ENCODE measurements around the gene DDX10. TPM values are rescaled to one million over a fixed set of nuclear protein-coding genes. Genes with fewer than 3 reads are reported as not detected.

Gene DDX10
- total and polyA plus RNA-seq, 2 of the 8 experiments (the other 6 are each of a cell fraction or from before 2014, with no cell fraction given): 49.2 to 52.2 TPM

- H4K20me1 ChIP-seq (replicated peaks in 1 of 2; ENCODE audit: control insufficient read depth in 1 of 2, insufficient read depth in 2 of 2, low read length in 2 of 2): no peaks in the 10 kb centered on the region
- H3K4me2 ChIP-seq (ENCODE audit: insufficient read depth in 1 of 2, low read depth in 2 of 2, low read length in 2 of 2): no peak overlapping the region
- H2BK20ac ChIP-seq (ENCODE audit: low read length): no peak overlapping the region
- no peak overlapping the region for H2AK5ac ChIP-seq (ENCODE audit: low read depth, low read length)
- no peak overlapping the region for H2AFZ ChIP-seq (ENCODE audit: low read length)
- H3K9me3 ChIP-seq (ENCODE audit: insufficient read depth in 2 of 2, low read depth in 1 of 2, low read length in 1 of 2): no peaks in the 10 kb centered on the region
- no peak overlapping the region for H4K91ac ChIP-seq (replicated peaks; ENCODE audit: insufficient read length, low read length)
- H2BK12ac ChIP-seq (ENCODE audit: low read depth, low read length): no peak overlapping the region
- no peak overlapping the region for H3K14ac ChIP-seq (ENCODE audit: insufficient read length)
- H3K27ac ChIP-seq (ENCODE audit: low read depth, low read length): no peak overlapping the region
- DNase-seq (ENCODE audit: low read depth in 1 of 2, low spot score in 2 of 2): no peak
- H3K79me2 ChIP-seq (ENCODE audit: control insufficient read depth in 1 of 2, insufficient read depth in 2 of 2, low read length in 2 of 2): peaks cover 0 to 25% of the 10 kb centered on the region in 2 experiments; a peak in 2 of 4 replicates
- no peak overlapping the region for H2BK5ac ChIP-seq (ENCODE audit: low read depth, low read length)
- no peaks in the 10 kb centered on the region for H3K79me1 ChIP-seq (ENCODE audit: low read depth, low read length)
- no peak overlapping the region for H4K8ac ChIP-seq (ENCODE audit: extremely low read depth, insufficient read depth, low read length)
- 69% methylated on average over 5 of the region's 5 CpGs; no CpG with 5 or more reads in 1 of the 2 experiments for WGBS, 2 experiments (ENCODE audit: extremely low coverage in 1 of 2, insufficient coverage in 1 of 2, insufficient read length in 1 of 2, insufficient replicate concordance in 2 of 2, low coverage in 1 of 2, low lambda C conversion rate in 2 of 2, missing lambda C conversion rate in 1 of 2)
- H3K4ac ChIP-seq (replicated peaks; ENCODE audit: insufficient read length, low read depth, low read length): no peak overlapping the region
- H3K36me3 ChIP-seq (ENCODE audit: control insufficient read depth in 2 of 4, insufficient read depth in 4 of 4, low read length in 3 of 4): no peaks in the 10 kb centered on the region
- no peak overlapping the region for H2BK15ac ChIP-seq (ENCODE audit: low read length)
- peaks cover 3 to 6% (median 4%) of the 10 kb centered on the region in 4 experiments for H3K4me1 ChIP-seq (replicated peaks in 1 of 4; ENCODE audit: control insufficient read depth in 3 of 4, insufficient read depth in 4 of 4, low read length in 3 of 4)
- no peaks in the 10 kb centered on the region for H3K23me2 ChIP-seq (ENCODE audit: low read depth, low read length)
- H3K23ac ChIP-seq (ENCODE audit: insufficient read length): no peak overlapping the region
- H3K27me3 ChIP-seq (replicated peaks in 1 of 4; ENCODE audit: control insufficient read depth in 3 of 4, extremely low read depth in 1 of 4, insufficient read depth in 3 of 4, low read length in 3 of 4): no peaks in the 10 kb centered on the region
- H3K4me3 ChIP-seq (ENCODE audit: extremely low read depth in 1 of 4, insufficient read depth in 2 of 4, low read depth in 3 of 4, low read length in 4 of 4): no peak overlapping the region
- ChIA-PET POLR2A (ENCODE audit: partially characterized antibody) (no interaction called here), CTCF (ENCODE audit: partially characterized antibody) (interaction anchor here (0.7 to 1.5 kb wide), 3 partner anchors 9 to 56 kb away, joined by 3 to 4 read pairs (median 4); no protein-coding TSS in a partner anchor)
- no peak overlapping the region for H4K5ac ChIP-seq (ENCODE audit: insufficient read length, low read depth, low read length)
- H2BK120ac ChIP-seq (replicated peaks; ENCODE audit: low read depth, low read length): no peak overlapping the region
- no peak overlapping the region for H3K9ac ChIP-seq (replicated peaks in 1 of 4; ENCODE audit: extremely low read depth in 1 of 4, low read depth in 3 of 4, low read length in 3 of 4)
- FAIRE-seq: no peak
- H3K56ac ChIP-seq (replicated peaks; ENCODE audit: insufficient read length, low read depth, low read length): no peak overlapping the region
- H3K18ac ChIP-seq (ENCODE audit: extremely low read depth, low read length): no peak overlapping the region
- TF ChIP-seq GTF2F1 (IDR thresholded peaks at IDR 0.05; ENCODE audit: borderline replicate concordance, low read depth, low read length): no peak
- no peak for TF ChIP-seq CHD1 (IDR thresholded peaks at IDR 0.05; ENCODE audit: low read depth, low read length)
- no peak for TF ChIP-seq RNF2 (IDR thresholded peaks at IDR 0.05; ENCODE audit: borderline replicate concordance, low read depth, low read length, missing control alignments, poor library complexity, severe bottlenecking)
- no peak for TF ChIP-seq CTBP2 (IDR thresholded peaks at IDR 0.05; ENCODE audit: borderline replicate concordance, insufficient read depth, insufficient read length, low read length)
- no peak for TF ChIP-seq SRF (IDR thresholded peaks at IDR 0.05; ENCODE audit: low read depth, low read length)
- no peak for TF ChIP-seq BACH1 (IDR thresholded peaks at IDR 0.05; ENCODE audit: low read length)
- TF ChIP-seq BRCA1 (IDR thresholded peaks at IDR 0.05; ENCODE audit: low read depth, low read length): no peak
- TF ChIP-seq CTCF (IDR thresholded peaks at IDR 0.05; ENCODE audit: control extremely low read depth in 1 of 3, insufficient read depth in 1 of 3, low read depth in 1 of 3, low read length in 3 of 3): no peak
- TF ChIP-seq SUZ12 (IDR thresholded peaks at IDR 0.05; ENCODE audit: low read length): no peak
- no peak for TF ChIP-seq SIRT6 (IDR thresholded peaks at IDR 0.05; ENCODE audit: low read length)
These were observed 125.8 kb downstream of the DDX10 start for GRCh38 chr11:108790501-108791299.

Data from H1 (cell line).